ENCODE measurements around the gene INSIG1.

DNA sequence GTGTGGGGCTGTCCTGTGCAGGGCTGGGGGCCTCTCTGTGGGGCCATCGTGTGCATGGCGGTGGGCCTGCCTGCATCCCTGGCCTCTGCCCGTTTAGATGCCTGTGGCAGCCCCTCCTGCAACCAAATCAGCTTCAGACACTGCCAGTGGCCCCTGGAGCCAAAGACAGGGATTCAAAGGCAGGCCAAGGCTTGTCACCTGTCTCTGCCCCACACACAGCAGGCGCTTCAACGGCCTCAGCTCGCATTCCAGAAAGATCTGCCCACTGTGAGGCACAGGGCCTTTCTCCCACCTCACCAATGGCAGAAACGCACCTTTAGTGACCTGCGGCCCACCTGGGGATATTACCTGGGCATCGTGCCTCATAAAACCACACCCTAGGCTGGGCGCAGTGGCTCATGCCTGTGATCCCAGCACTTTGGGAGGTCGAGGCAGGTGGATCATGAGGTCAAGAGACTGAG, 46.0 kb downstream of the INSIG1 start:
- no peak for TF ChIP-seq EZH2 (optimal IDR thresholded peaks at IDR 0.05; ENCODE audit: low read depth, low read length)
- TF ChIP-seq, protein P1, sequence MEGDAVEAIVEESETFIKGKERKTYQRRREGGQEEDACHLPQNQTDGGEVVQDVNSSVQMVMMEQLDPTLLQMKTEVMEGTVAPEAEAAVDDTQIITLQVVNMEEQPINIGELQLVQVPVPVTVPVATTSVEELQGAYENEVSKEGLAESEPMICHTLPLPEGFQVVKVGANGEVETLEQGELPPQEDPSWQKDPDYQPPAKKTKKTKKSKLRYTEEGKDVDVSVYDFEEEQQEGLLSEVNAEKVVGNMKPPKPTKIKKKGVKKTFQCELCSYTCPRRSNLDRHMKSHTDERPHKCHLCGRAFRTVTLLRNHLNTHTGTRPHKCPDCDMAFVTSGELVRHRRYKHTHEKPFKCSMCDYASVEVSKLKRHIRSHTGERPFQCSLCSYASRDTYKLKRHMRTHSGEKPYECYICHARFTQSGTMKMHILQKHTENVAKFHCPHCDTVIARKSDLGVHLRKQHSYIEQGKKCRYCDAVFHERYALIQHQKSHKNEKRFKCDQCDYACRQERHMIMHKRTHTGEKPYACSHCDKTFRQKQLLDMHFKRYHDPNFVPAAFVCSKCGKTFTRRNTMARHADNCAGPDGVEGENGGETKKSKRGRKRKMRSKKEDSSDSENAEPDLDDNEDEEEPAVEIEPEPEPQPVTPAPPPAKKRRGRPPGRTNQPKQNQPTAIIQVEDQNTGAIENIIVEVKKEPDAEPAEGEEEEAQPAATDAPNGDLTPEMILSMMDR (IDR thresholded peaks at IDR 0.05; ENCODE audit: low read length) = no peak
